HG03342 (cell line): Measurements from ENCODE around the gene FIS1.
A peak's percentile ranks its signal among the peaks of the same experiment; 100 is the strongest.

Experiments used
- ATAC-seq: cut with Tn5 transposase; IDR thresholded peaks from one replicate; pipeline ENCODE4 v1.9.1; 2021; ENCODE audit warnings: mild to moderate bottlenecking, moderate library complexity; ENCODE audit not compliant: unreplicated experiment

The FIS1 gene

DNA sequence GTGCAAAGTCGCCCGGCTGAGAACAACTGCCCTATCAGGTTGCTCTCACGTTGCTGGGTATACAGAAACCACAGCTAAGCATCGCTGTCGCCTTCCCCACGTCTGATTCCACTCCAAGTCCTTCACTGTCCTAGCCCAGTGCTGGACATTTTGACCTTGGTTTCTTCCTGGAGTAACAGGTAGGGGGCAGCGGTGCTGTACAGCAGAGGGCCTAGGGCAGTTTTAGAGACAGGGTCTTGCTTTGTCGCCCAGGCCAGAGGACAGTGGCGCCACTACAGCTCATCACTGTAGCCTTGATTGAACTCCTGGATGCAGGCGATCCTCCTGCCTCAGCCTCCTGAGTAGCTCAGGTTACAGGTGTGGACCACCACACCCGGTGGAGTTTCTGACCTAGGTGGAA is 9.8 kb downstream of the FIS1 start:
- ATAC-seq, result no peak

DNA sequence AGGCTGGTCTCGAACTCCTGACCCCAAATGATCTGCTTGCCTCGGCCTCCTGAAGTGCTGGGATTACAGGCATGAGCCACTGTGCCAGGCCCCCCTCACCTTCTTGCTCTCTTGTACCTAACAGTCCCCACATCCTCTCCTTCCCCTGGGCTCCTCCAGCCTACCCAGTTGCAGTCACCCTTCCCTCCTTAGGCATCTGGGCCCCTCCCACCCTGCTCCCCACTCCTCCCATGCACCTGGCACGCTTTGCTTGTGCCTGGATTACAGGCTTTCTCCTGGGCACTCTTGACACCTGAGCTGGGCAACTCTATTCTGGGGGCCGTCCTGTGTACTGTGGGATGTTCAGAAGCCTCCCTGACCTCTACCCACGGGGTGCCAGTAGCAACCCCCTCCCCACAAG is 10.2 kb downstream of the FIS1 start:
- no peak for ATAC-seq

DNA sequence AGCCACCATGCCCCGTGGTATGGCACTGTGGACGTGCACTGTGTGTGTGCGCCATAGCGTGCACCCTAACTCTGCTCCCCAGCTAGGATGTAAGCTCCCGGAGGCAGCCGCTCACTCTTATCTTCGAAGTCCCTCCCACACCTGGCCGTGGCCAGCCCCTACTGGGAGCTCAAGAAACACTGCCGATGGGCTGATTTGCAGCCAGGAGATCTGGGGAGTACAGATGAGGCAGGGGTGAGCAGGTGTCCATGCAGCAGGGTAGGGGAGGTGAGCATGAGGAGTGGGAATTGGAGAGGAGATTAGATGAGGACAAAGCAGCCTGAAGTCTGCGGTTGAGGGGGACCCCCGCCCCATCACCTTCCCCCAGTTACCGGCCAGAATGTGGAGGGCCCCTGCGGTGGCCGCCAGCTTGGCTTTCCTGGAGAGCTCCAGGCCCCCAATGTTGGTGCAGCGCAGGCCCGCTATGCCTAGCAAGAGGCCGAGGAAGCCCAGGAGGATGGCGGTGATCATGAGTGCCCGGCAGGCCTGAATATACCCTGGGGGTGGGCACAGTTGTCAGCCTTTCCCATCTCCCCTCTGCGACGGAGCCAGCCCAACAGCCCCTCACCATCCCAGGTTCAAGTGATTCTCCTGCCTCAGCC is 10.9 kb downstream of the FIS1 start:
- no peak for ATAC-seq

DNA sequence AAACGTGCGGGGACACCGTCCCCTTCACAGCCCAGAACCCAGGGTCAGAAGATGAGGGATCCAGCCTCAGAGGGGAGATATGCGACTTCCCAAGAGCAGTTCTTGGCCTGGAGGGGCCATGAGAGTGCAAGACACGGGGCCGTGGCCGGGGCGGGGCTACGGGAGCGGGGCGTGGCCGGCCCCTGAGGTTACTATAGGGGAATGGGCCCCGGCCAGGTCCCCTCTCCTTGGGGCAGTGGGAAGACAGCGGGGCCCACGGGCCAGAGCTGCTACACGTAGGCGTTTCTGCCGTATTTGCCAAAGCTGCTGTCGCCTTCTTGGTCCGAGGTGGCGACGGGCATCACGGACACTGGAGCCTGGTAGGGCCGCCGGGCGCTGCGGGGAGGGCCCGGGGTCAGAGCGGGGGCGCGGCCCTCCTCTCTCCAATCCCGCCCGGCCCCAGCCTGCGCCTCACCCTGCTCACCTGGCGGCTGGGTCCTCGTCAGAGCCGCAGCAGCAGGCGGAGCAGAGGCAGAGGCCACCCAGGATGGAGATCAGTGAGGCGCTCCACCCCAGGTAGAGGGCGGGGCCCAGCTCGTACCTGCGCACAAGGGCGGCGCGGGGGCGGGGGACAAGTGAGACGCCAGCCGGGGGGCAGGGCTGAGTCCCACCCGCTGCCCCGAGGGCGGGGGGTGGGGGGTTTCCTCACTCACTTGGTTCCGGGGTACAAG is 12.6 kb downstream of the FIS1 start:
- ATAC-seq, result no peak

DNA sequence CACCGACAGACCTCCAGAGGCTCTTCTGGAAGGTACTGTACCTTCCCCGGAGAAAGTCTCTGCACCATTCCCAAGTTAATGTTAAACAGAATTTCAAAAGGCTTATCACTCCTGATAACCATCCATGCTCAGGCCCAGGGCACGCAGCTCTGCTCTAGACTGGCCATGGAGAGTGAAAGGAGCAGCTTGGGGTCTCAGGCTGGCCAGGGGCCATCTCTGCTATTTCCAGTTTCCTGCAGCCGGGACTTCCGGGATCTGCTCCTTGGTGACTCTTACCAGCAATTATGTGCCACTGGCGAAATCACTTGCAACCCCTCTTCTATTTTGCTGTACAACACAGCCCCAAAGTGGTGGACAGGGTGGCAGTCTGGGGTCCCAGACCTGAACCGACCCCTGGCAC is 13.2 kb downstream of the FIS1 start:
- no peak for ATAC-seq

DNA sequence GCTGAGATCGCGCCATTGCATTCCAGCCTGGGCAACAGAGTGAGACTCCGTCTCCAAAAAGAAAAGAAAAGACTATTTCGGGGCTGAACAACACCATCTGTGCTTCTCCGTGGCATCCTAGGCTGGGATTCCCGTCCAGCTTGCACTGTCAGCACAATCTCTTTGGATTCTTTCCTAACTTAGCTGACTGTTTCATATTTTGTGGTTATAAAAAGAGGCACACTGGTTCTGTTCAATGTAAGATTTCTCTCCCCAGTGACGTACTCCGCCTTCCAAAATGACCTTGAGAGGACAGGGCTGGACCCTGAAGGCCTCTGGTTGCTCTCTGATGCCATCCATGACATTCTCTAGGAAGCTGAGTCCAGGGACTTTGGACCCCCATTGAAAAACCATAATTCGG is 18.2 kb downstream of the FIS1 start:
- ATAC-seq, result no peak

DNA sequence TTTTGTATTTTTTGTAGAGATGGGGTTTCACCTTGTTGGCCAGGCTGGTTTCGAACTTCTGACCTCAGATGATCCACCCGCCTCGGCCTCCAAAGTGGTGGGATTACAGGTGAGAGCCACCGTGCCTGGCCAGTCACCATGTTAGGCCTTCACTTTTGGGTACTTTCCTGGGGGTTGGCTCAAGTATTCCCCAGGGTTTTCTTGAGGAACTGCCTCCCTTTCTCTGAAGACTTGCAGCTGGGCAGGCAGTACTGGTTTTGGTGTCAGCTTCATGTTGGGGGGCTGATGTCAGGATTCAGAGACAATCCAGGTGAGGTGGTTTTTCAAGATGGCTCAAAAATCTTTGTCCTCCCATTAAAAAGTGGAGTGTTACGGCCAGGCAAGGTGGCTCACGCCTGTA is 19.2 kb downstream of the FIS1 start:
- no peak for ATAC-seq

DNA sequence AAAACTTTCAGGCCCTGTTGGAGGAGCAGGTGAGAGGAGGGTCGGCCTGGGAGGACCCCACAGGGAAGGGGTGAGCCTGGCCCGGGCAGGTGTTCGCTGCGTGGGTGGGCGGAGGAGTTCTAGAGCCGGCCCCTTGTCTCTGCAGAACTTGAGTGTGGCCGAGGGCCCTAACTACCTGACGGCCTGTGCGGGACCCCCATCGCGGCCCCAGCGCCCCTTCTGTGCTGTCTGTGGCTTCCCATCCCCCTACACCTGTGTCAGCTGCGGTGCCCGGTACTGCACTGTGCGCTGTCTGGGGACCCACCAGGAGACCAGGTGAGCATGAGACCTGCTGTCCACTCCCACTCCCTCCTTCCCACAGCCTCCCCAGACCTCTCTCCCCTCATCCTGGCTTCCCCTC is 21.4 kb downstream of the FIS1 start:
- no peak for ATAC-seq

DNA sequence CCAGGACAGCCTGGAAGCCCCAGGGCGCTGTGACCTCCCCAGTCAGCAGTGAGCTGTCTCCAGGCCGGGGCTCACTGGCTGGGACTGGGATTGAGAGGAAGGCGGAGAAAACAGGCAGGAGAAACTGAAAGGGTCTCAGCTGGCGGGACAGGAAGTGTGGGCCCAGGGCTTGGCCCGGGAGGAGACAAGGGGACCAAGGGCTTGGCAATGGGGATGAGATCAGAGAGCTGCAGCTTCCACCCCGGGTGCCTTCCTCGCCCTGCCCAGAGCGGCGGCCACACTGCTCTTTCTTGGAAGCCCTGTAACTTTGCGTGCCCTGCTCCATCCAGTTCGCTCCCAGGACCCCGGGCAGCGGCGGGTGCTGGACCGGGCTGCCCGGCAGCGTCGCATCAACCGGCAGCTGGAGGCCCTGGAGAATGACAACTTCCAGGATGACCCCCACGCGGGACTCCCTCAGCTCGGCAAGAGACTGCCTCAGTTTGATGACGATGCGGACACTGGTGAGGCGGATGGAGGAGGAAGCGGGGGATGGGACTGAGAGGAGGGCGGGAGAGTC is 22.5 kb downstream of the FIS1 start:
- ATAC-seq, result no peak

DNA sequence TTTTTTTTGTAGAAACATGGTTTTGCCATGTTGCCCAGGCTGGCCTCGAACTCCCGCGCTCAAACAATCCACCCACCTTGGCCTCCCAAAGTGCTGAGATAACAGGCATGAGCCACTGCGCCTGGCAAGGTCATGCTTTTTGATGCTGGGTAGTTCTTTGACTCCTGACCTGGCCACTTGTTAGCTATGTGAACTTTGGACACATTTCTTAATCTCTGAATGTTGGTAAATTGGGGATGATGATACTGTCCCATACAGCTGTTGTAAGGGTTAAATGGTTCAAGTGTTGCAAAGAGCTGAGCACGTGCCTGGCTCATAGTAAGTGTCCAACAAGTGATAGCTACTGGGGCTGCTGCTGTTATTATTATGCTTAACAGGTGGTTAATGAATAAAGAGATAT is 24.6 kb downstream of the FIS1 start:
- ATAC-seq, result no peak

DNA sequence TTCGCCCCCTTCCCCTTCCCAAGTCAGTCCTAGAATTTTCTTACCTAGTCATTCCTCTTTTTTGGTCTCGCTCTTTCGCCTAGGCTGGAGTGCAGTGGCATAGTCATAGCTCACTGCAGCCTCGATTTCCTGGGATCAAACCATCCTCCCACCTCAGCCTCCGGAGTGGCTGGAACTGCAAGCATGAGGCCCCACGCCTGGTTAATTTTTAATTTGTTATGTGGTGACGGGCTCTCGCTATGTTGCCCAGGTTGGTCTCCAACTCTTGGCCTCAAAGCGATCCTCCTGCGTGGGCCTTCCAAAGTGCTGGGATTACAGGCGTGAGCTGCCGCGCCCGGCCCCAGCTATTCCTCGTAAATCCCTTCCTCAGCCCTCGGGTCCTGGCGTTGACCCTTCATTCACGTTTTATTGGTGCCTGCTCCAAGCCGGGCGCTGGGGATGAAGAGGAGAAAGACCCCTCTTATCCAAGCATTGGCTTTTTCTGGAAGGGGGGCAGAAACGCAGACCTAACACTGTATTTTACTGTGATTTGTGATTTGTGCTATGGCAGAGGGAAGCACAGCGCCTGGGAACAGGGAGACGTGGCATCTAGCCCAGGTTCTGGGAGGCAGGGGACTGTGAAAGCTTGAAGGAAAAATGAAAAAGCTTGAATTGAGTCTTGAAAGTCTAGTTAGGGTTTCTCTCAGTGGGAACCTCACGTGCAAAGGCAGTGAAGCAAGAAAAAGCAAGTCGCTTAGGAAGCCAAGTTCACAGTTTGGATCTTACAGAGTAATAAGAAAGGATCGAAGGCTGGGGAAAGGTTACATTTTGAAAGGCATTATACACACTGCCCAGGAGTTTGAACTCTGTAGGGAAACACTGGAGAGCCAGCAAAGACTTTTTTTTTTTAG is 26.4 kb downstream of the FIS1 start:
- ATAC-seq, result peak; percentile 19

DNA sequence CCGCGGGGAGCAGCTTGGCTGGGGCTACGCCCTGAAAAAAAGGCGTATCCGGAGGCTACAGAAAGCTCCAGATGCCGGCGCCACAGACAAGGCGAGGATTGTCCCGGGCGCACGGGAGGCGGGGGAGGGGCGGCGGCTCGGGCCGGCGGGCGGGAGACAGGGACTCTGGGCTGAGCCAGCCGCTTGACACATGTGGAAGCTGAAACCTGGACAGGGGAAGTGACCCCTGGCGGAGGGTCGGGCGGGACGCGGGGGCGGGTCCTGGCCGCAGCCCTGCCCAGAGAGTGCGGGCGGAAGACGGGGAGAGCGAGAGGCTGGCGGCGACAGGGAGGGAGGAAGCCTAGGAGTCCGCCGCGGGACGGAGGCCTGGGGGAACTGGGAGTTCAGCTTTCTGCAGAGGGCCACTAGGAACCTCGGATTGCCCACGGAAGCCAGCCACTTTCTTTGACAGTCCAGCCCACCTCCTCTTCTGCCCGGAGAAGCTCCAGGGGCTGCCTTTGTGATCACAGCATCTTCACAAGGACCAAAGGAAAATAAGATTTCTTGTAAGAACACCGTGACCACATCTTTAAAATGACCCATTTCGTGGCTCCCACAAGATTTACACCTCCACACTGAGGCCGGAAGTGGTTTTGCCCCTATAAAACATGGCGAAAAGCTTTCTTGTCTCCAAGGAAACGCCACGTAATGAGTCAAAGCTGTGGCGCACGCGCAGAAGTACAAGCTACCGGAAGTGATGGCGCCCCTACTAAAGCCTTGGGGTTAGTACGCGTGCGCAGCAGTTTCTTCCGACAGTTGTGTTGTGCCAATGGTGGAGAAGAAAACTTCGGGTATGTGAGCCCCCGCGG is 27.3 kb downstream of the FIS1 start, which contains the start of the genes PLOD3 and ZNHIT1:
Gene PLOD3, minus strand, starts transcription at position 194 of the 848 bp plus-strand sequence. CDS start 307 bp downstream, outside the sequence.
Gene ZNHIT1, plus strand, starts transcription at position 778 of the 848 bp plus-strand sequence. Its CDS starts 31 bp downstream, at position 809.
- ATAC-seq, result peak; percentile 69

DNA sequence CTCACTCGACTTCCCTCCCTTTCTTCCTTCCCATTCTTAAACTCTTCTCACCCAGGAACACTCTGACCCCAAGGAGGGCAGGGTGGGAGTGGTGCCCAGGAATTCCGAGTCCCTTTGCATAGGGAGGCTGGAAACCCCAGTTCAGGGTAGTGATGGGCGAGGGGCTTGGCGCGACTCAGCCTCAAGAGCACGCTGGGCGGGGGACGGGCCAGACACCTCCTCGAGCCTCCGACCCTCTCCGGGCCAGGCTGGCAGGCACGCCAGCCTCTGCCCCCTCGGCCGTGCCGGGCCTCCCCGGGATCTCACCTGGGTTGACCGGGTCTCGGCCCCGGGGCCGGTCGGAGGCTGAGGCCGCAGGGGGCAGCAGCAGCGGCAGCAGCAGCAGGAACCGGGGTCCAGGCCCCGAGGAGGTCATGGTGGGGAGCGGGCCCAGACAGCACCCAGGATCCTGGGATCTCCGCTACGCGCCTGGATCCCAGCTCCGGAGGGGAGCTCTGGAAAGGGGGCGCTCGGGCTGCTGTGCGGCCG is 28.0 kb downstream of the FIS1 start:
- no peak for ATAC-seq

DNA sequence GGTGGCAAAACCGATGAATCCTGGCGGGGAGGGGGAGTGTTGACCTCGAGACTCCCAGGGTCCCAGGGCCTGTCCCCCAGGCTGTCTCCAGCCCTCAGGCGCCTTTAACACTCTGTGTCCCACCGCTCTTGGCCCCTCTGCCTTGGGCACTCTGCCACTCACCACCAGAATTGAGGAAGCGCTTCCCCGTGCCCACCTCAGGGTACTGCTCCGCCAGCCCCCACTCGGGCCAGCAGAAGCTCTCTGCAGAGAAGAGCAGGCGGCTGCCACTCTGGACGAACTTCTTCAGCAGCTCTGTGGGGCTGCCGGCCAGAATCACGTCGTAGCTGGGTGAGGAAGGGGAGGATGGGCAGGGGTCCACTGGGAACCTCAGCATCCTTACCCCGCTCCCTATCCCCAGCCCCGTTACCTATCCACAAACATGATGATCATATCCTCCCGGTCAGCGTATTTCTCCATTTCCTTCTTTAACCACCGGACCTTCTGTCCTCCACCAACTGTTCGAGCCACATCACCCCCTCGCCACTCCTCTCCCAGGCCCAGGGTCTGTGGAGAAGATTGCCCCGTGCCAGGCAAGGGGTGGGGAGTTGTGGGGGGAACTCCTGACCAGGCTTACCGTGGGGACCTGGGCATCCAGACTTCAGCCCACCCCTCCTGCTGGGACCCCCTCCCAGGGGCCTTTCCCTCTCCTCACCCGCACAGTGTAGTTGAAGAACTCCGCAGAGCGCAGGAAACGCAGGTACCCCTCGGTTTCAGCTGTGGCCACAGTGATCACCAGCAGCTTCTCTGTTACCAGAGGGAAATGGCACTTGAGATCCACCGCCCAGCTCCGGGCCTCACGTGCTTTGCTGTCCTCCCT is 28.7 kb downstream of the FIS1 start:
- no peak for ATAC-seq

DNA sequence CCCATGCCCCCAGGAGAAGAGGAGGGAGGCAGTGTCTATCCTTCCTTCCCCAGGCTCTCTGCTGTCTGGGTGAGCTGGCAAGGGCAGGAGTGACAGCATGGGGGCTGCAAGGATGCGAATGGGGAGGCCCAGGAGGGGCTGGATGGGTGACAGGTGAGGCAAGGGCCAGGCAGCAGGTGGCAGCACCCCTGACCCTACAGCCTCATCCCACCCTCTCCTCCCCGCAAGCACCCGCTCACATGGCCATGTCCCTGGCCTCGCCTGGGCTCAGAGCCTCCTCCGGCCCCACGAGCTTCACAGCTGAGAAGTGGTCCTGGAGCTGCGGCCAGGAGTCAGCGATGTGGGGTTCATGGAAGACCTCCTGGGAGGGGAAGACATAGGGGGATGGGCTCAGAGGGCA is 32.9 kb downstream of the FIS1 start:
- ATAC-seq, result no peak

DNA sequence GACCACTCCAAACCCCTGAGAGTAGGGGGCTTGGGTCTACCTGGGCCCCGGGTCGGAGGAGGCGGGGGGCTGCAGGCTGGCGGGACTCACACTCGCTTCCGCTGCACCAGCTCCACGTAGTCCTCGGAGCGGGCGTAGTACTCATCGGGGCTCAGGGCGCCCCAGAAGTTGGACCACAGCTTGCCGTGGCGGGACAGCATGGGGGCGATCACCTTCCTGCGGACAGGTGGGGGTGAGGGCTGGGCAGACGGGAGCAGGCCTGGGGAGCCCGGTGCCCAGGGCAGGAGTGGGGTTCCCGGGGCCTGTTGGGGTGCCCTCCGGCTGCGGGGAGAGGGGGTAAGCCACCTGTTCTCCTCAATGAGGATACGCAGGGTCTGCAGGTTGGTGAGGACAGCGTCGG is 33.4 kb downstream of the FIS1 start:
- no peak for ATAC-seq

DNA sequence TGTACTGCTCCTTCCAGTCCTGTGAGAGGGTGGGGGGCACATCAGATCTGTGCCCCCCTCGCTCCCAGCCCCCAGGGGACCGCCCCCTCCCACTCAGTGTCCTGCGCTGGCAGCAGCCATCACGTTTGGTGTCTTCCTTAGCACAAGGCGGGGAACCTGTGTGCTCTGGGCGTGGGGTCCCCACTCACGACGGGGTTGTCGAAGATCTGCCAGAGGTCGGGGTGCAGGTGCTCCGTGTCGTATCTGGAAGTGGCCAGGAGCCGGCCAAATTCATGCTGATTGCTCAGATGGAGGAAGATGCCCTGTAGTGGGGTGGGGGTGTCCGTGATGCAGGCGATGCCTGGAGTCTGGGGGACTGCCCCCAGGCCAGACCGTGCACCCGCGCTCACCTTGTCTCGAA is 34.7 kb downstream of the FIS1 start:
- no peak for ATAC-seq

DNA sequence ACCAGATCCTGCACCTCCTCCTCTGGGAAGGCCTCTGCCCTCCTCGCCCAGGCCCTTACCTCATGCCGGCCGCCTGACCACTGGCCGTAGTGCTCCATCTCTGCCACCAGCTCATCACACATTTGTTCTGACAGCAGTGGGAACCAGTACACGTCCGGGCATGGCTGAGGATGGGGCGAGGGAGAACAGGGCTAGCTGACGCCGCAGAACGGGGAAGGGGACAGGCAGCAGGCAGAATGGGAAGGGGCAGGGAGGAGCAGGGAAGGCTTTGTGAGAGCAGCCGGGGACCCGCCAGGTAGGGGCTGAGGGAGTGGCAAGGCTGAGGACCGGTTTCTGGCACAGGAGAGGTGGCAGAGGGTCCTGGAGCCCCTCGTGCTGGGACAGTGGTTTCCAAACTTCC is 36.1 kb downstream of the FIS1 start:
- no peak for ATAC-seq

DNA sequence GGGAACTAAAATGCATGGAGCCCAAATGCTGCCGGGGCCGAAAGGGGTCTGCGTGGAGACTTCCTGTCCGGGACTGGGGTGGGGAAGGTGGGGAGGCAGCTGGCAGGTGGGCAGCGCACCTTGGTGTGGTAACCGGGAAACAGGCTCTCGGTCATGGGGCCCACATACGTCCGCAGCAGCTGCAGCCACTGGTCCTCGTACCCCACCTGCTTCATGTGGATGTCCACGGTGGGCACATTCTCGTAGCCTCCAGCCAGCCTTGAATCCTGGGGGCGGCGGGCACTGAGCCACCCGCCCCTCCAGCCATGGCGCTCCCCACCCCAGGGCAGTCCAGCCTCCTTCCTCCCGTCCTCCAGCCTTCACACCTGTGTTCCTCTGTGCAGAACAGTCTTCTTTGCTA is 37.4 kb downstream of the FIS1 start:
- ATAC-seq, result no peak
